ENCODE data around the gene BSN. TPM values are rescaled to one million over a fixed set of nuclear protein-coding genes. Genes with fewer than 3 reads are reported as not detected.

BSN gene, protein sequence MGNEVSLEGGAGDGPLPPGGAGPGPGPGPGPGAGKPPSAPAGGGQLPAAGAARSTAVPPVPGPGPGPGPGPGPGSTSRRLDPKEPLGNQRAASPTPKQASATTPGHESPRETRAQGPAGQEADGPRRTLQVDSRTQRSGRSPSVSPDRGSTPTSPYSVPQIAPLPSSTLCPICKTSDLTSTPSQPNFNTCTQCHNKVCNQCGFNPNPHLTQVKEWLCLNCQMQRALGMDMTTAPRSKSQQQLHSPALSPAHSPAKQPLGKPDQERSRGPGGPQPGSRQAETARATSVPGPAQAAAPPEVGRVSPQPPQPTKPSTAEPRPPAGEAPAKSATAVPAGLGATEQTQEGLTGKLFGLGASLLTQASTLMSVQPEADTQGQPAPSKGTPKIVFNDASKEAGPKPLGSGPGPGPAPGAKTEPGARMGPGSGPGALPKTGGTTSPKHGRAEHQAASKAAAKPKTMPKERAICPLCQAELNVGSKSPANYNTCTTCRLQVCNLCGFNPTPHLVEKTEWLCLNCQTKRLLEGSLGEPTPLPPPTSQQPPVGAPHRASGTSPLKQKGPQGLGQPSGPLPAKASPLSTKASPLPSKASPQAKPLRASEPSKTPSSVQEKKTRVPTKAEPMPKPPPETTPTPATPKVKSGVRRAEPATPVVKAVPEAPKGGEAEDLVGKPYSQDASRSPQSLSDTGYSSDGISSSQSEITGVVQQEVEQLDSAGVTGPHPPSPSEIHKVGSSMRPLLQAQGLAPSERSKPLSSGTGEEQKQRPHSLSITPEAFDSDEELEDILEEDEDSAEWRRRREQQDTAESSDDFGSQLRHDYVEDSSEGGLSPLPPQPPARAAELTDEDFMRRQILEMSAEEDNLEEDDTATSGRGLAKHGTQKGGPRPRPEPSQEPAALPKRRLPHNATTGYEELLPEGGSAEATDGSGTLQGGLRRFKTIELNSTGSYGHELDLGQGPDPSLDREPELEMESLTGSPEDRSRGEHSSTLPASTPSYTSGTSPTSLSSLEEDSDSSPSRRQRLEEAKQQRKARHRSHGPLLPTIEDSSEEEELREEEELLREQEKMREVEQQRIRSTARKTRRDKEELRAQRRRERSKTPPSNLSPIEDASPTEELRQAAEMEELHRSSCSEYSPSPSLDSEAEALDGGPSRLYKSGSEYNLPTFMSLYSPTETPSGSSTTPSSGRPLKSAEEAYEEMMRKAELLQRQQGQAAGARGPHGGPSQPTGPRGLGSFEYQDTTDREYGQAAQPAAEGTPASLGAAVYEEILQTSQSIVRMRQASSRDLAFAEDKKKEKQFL (N-terminal part only)
- total RNA-seq = under 0.01 and 0.05 TPM in 2 replicates

- DNase-seq = peak; percentile 94
Measured at GRCh38 chr3:49553692-49554632, at the start of gene BSN. Gene BSN, plus strand, starts transcription at chr3:49554477. Its CDS starts 126 bp downstream, at chr3:49554603.

DNA sequence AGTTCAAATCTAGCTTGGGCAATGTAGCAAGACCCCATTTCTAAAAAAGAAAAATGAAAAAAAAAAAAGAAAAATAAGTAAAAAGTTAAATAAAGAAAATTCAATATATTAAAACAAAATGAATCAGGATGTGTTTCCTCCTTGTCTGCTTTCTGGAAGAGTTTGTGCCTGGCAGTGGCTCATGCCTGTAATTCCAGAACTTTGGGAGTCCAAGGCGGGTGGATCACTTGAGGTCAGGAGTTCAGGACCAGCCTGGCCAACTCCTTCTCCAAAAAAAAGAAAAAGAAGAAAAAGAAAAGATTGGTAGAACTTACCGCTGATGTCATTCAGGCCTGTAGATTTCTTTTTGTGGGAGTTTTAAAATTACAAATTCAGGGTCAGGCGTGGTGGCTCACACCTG, 47.4 kb upstream of the BSN start:
- DNase-seq = no peak

DNA sequence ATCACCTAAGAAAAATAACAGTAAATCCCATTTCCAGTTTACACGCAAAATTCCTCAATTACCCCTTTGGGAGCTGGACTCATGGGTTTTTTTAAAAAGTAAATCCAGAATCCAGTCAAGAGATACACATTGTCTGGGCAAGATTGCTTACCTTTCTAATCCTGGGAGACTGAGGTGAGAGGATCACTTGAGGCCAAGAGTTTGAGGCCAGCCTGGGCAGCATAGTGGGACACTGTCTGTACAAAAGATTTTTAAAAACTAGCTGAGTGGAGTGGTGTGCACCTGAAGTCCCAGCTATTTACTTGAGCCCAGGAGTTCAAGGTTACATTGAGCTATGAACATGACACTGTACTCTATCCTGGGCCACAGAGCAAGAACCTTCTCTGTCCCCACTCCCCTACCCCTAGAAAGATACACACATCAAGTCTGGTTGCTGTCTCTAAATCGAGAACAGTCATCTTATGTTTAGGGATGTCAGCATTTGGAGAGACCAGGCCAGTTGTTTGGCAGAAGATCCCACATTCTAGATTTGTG, 45.2 kb upstream of the BSN start:
- DNase-seq = no peak

DNA sequence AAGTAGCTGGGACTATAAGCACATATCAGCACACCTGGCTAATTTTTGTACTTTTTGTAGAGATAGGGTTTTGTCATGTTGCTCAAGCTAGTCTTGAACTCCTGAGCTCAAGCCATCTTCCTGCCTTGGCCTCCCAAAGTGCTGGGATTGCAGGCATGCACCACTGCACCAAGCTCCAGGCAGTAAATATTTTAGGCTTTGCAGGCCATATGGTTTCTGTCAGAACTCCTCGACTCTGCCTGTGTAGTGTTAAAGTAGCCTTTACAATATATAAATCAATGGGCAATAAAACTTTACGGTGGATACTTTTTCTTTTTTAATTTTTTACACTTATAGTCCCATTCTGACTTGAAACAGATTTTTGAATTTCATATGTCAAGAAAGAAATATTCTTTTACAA, 42.6 kb upstream of the BSN start:
- DNase-seq = no peak

DNA sequence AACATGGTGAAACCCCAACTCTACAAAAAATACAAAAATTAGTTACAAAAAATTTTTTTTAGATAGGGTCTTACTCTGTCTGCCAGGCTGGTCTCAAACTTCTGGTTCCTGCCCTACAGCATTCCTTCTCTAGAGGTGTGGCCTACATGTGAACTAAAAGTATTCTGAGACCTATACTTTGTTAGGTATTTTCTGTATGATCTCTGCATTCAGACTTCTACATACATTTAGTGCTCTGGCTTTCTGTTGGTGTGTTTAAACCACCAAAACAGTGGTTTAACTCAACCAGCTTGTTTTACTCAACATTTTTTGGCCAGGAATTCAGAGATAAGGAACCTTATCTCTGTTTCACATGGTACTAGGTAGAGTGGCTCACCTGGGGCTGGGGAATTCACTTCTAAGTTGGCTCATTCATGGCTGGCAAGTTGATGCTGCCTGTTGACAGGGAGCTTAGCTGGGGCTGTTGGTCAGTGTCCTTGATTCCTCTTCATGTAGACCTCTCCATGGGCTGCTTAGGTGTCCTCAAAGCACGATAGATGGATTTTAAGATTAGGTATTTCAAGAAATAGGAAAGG, 41.4 kb upstream of the BSN start:
- DNase-seq = no peak

DNA sequence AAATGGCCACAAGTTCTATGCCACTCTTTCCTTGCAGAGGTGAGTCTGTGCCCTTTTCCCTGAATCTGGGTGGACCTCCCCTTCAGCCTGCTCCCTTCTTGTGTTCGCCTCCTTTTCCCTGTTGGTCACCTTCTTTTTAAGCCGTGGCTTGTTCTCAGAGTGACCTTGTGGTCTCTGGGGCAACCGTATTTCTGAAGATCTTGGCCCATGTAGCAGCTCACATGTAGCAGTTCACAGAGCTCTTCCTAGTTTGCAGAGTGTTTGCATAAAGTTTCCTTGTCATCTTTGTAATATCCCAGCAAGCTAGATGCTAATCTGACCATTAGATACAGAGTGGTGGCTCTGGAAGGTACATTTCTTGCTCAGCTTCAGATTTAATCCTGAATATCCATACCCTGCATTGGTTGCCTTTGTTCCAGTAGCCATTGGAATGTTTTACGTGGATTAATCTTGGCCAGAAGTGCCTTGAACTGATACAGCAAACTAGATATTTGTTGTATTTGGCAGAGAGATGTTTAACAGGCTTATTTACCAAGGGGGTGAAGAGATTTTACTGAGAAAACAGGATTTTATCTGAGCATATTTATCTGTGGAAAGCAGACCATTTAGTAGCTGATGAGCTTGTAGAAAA, 40.7 kb upstream of the BSN start:
- DNase-seq = no peak

DNA sequence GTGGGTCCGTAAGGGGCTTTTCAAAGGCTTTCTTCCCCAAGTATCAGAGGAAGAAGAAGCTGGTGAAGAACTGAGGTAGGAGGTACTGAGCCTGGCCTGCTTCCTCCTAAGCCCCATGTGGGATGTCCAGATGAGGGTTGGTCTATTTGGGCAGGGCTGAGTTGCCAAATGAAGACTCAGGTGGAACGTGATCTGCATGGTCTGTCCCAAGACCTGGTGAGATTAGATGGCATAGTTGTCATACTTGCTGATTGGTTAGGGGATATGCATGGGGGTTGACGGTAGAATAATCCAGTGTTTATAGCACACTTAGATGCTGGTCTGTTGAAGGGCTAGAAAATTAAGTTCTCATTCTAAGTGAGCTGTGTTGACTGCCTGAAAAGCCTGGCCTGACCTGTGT, 36.3 kb upstream of the BSN start:
- no peak for DNase-seq

DNA sequence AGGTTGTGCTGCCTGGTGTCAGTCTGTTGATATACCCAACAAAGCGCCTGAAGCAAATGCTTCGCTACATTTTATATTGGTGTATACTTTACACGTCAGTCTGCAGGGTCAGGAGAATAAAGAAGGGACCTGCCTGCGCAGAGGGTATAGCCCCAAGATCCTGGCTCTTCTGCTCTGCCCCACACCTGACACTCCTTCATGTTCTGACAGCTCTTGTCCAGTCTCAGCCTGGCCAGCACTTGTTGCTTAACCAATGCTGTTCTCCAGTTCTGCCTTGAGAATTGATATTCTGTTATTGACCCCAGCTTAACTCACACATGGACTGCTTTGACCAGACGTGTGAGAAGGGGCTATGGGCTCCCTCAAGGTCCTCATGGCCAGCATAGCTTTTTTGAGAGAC, 35.8 kb upstream of the BSN start:
- DNase-seq = no peak

- peak; percentile 19 for DNase-seq
Measured at GRCh38 chr3:49519296-49519695, 35.0 kb upstream of the BSN start.

GRCh38 chr3:49519916-49520385, 34.3 kb upstream of the BSN start:
- peak; percentile 23 for DNase-seq

DNA sequence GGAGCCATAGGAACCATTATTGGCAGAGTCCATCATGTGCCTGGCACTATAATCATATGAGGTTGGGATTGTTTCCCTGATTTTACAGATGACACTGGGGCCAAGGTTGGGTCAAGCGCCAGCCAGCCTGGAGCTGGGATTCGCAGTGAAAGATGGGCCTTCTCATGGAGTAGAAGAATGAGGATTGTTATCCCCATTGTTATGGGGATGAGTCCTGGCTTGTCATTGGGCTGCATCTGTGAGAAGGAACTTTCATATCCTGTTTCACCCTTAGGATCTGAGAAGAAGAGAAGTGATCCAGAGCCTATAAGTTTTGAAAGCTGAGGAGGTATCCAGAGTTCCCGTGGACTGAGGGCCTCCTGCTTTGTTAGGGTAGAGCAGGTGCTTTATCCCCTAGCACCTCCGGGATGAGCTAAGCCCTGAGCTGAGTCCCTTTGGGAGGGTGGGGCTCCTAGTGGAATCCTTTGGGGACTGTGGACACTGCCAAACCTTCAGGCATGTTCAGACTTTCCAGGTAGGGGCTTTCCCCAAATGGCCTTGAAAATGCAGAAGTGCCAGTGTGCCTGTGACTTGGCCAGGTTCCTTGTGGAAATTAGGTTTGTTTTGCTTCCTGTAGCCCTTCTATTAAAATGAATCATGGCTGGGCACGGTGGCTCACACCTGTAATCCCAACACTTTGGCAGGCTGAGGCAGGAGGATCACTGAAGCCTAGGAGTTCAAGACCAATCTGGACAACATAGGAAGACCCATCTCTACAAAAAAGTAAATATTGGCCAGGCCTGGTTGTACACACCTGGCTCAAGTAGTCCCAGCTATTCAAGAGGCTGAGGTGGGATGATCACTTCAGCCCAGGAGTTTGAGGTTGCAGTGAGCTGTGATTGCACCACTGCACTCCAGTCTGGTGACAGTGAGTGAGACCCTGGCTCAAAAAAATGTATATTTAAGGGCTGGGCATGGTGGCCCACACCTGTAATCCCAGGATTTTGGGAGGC, 30.2 kb upstream of the BSN start:
- no peak for DNase-seq

GRCh38 chr3:49529567-49529966, 24.7 kb upstream of the BSN start:
- no peak for DNase-seq

DNA sequence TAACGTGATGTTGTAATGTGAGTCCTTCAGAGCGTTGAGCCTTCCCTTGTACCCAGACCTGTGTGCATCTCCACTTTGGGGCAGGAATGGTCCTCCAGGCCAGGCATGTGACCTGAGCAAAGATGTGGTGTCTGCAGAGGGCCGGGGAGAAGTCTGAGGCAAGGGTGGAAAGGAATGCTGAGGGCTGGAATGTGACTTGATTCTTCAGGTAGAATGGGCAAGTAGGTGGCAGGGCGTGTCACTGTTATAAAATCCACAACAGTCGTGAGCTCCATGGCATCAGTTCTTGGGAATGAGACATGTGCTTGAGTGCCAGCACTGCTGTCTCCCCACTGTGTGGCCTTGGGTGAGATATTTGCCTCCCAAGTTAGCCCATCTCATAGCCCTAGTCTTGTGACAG, 24.0 kb upstream of the BSN start:
- DNase-seq = no peak

DNA sequence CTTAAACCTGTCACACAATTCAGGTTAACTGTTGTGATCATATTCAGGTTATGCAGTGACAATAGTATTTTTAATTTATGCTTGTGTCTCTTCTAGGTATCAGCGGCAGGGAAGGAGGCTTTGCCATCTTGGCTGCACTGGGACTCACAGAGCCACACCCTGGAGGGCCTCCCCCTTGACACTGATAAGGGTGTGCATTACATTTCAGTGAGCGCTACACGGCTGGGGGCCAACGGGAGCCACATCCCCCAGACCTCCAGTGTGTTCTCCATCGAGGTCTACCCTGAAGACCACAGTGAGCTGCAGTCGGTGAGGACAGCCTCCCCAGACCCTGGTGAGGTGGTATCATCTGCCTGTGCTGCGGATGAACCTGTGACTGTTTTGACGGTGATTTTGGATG, 23.6 kb upstream of the BSN start:
- DNase-seq = no peak

GRCh38 chr3:49531218-49531617, 23.1 kb upstream of the BSN start:
- no peak for DNase-seq

- DNase-seq = no peak
Measured at GRCh38 chr3:49531715-49532114, 22.6 kb upstream of the BSN start.

- no peak for DNase-seq
Measured at GRCh38 chr3:49533031-49533430, 21.2 kb upstream of the BSN start.

GRCh38 chr3:49533786-49534519, 20.3 kb upstream of the BSN start:
- no peak for DNase-seq

Measured in dermis blood vessel endothelial cell (primary cell).